Kidney (tissue), 14 donors: Measurements from ENCODE around the gene TMEM114. TPM values are rescaled to one million over a fixed set of nuclear protein-coding genes. Genes with fewer than 3 reads are reported as not detected.

Experiments
- DNase-seq, 5 donors: peaks; one replicate each; pipeline ENCODE4 v3.0.0-alpha.2; 2013 to 2020
- FAIRE-seq: peaks from 2 replicates; lab custom pipeline; 2012; peaks lifted over from hg19 to GRCh38; lab: Jason Lieb, UNC
- H3K27ac ChIP-seq, 2 donors: one replicate each; pipeline ENCODE4 v1.7.0; 2013; ENCODE audit warnings: low read depth in 2 of 2, low read length in 2 of 2, inconsistent platforms in 1 of 2
- H3K27me3 ChIP-seq: one replicate; pipeline ENCODE4 v1.7.1; 2013; ENCODE audit warnings: low read length, inconsistent platforms; ENCODE audit not compliant: control insufficient read depth, insufficient read depth
- H3K36me3 ChIP-seq, 3 donors: one replicate each; pipeline versions ENCODE4 v1.7.0 to v1.7.1; 2013; ENCODE audit warnings: low read length in 3 of 3, control low read depth in 1 of 3, inconsistent platforms in 1 of 3; ENCODE audit not compliant: insufficient read depth in 3 of 3, control insufficient read depth in 2 of 3
- H3K4me1 ChIP-seq, 3 donors: one replicate each; pipeline versions ENCODE4 v1.7.0 to v1.7.1; 2013; ENCODE audit warnings: low read length in 3 of 3, inconsistent platforms in 1 of 3, low read depth in 1 of 3; ENCODE audit not compliant: control insufficient read depth in 2 of 3, insufficient read depth in 2 of 3
- H3K4me3 ChIP-seq, 3 donors: one replicate each; pipeline versions ENCODE4 v1.7.0 to v1.8.1; 2013; ENCODE audit warnings: low read length in 3 of 3, control low read depth in 1 of 3, inconsistent platforms in 1 of 3
- H3K9ac ChIP-seq, 3 donors: one replicate each; pipeline versions ENCODE4 v1.7.0 to v1.7.1; 2013; ENCODE audit warnings: low read length in 3 of 3, control low read depth in 1 of 3, inconsistent platforms in 1 of 3
- H3K9me3 ChIP-seq, 3 donors: one replicate each; pipeline versions ENCODE4 v1.7.0 to v1.7.1; 2013; ENCODE audit warnings: low read length in 3 of 3, control low read depth in 1 of 3, inconsistent platforms in 1 of 3; ENCODE audit not compliant: control insufficient read depth in 2 of 3, insufficient read depth in 1 of 3
- intact Hi-C: fragments of 100-400 bp; cut with DNase I; formaldehyde crosslinking; loops from one replicate; pipeline ENCODE4 v1.11.1; 2022
- polyA plus RNA-seq: library from polyadenylated mRNA; stranded (reverse); fragments of 350-450 nt; fragmentation: Illumina TruSeq; extraction: RNeasy Lipid Tissue Mini Kit (QIAGEN cat#74804); gene quantifications from one replicate; pipeline ENCODE4 v1.2.3, GENCODE V29; 2014; ENCODE audit warnings: low read depth, low replicate concordance; ENCODE audit not compliant: insufficient read depth
- total RNA-seq: library from RNA; stranded (reverse); fragmentation: NEBNext Ultra II Directional; extraction: Animal tissue kit (Norgen Biotek cat#: 25700); gene quantifications from one replicate; pipeline ENCODE4 v1.2.1, GENCODE V29; 2021
- TF ChIP-seq, protein P1 (sequence below): IDR thresholded peaks from 3 replicates; pipeline ENCODE4 v1.5.1; 2012; ENCODE audit warnings: mild to moderate bottlenecking, moderate library complexity, borderline replicate concordance; ENCODE audit not compliant: insufficient read depth; ENCODE audit errors: extremely low read depth
- donor health status: control.
- donor health status: control.
- donor health status: control.
- donor health status: control.
- donor health status: control.
- donor health status: DM: yes; HTN: yes; CAD: no.
- donor health status: Normal renal cell carcinoma (clear cell type).

The TMEM114 gene
- total and polyA plus RNA-seq, 2 donors from 2014 or later, result not detected

DNA sequence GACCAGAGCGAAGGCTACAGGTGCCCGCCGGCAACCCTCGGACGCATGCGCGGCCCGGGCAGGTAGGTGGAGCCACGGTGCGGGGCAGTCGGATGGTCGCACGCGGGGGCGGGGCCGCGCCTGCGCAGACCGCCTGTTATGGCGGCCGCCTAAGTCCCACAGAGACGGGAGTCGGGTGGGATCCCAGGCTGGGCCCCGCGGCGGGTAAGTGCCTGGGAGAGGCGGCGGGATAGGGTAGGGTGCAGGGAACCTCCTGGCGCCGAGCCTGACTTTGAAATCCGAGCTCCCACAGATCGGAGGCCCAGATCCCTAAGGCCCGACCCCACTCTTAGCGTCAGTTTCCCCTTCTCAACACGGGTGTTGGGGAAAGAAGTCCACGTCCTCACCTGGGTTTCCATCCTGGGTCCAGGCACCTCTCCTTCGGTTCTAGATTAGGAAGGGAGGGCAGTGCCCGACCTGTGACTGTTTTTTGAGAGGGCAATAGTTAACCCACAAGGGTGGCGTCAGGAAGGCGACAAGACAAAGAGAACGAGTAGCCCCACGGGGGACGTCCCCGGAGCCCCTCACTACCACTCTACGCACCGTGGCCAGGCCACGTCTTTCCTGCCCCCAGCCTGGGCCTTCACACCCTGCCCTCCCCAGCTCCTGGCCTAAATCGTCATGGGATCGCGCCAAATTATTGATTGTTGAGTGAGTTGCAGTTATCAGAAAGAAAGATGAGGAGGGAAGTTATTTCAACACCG is 31.4 kb upstream of the TMEM114 start, which contains the start of gene METTL22:
TSS of gene METTL22 (plus strand) at position 127 of the 743 bp plus-strand sequence. CDS start 3,968 bp downstream, outside the sequence.
- H3K9ac ChIP-seq, result peak within 1 kb of the TSS; percentile 71 to 96 (median 82)
- H3K9me3 ChIP-seq, result no peaks in the 10 kb centered on the region
- FAIRE-seq, result no peak
- peaks cover 0 to 4% (median 0%) of the 10 kb centered on the region in 3 donors for H3K4me1 ChIP-seq
- DNase-seq, result peak; percentile 91 to 96 (median 95)
- no peak within 1 kb of the TSS for H3K27ac ChIP-seq
- peak within 1 kb of the TSS; percentile 71 to 97 (median 96) for H3K4me3 ChIP-seq
- peaks cover 2 to 6% (median 4%) of the 10 kb centered on the region in 3 donors for H3K36me3 ChIP-seq
- intact Hi-C loops, result no loop called here
- H3K27me3 ChIP-seq, result no peaks in the 10 kb centered on the region
- TF ChIP-seq, protein P1, sequence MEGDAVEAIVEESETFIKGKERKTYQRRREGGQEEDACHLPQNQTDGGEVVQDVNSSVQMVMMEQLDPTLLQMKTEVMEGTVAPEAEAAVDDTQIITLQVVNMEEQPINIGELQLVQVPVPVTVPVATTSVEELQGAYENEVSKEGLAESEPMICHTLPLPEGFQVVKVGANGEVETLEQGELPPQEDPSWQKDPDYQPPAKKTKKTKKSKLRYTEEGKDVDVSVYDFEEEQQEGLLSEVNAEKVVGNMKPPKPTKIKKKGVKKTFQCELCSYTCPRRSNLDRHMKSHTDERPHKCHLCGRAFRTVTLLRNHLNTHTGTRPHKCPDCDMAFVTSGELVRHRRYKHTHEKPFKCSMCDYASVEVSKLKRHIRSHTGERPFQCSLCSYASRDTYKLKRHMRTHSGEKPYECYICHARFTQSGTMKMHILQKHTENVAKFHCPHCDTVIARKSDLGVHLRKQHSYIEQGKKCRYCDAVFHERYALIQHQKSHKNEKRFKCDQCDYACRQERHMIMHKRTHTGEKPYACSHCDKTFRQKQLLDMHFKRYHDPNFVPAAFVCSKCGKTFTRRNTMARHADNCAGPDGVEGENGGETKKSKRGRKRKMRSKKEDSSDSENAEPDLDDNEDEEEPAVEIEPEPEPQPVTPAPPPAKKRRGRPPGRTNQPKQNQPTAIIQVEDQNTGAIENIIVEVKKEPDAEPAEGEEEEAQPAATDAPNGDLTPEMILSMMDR, result no peak

DNA sequence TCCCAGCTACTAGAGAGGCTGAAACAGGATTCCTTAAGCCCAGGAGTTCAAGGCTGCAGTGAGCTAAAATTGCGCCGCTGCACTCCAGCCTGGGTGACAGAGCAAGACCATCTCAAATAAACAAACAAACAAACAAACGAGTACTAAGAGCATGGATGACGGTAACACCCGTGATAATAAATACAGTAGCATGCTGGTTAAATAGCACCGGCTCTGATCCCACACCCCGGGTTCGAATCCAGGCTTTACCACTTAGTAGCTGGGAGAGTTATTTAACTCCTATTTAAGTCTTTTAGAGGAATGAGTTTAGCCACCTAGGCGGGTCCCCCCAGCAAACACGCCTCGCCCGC is 30.9 kb upstream of the TMEM114 start:
- FAIRE-seq, result no peak

GRCh38 chr16:8620535-8620934 is 30.2 kb upstream of the TMEM114 start:
- intact Hi-C loops, result no loop called here
- no peak overlapping the region for H3K9ac ChIP-seq
- H3K36me3 ChIP-seq, result peaks cover 0 to 2% (median 2%) of the 10 kb centered on the region in 3 donors
- no peak overlapping the region for H3K27ac ChIP-seq
- FAIRE-seq (no peak), DNase-seq (no peak)
- no peaks in the 10 kb centered on the region for H3K9me3 ChIP-seq
- TF ChIP-seq, protein P1, result no peak
- no peaks in the 10 kb centered on the region for H3K27me3 ChIP-seq
- H3K4me3 ChIP-seq, result no peak overlapping the region
- H3K4me1 ChIP-seq, result peaks cover 0 to 4% (median 0%) of the 10 kb centered on the region in 3 donors

More for the DNA sequence above, 30.9 kb upstream of the TMEM114 start:
- DNase-seq, result no peak
- Histone ChIP-seq H3K4me3 (peak overlapping the region; percentile 7 to 97 (median 96)), H3K4me1 (peaks cover 0 to 4% (median 0%) of the 10 kb centered on the region in 3 donors), H3K36me3 (peaks cover 2 to 6% (median 3%) of the 10 kb centered on the region in 3 donors), H3K27ac (no peak overlapping the region), H3K27me3 (no peaks in the 10 kb centered on the region), H3K9ac (no peak overlapping the region), H3K9me3 (no peaks in the 10 kb centered on the region)
- intact Hi-C loops, result no loop called here
- TF ChIP-seq, protein P1, result no peak
